GM21447 (cell line): ENCODE measurements around the gene EZR.

Source experiments
- ATAC-seq: cut with Tn5 transposase; IDR thresholded peaks from one replicate; pipeline ENCODE4 v1.9.1; 2021; ENCODE audit not compliant: unreplicated experiment

EZR gene

DNA sequence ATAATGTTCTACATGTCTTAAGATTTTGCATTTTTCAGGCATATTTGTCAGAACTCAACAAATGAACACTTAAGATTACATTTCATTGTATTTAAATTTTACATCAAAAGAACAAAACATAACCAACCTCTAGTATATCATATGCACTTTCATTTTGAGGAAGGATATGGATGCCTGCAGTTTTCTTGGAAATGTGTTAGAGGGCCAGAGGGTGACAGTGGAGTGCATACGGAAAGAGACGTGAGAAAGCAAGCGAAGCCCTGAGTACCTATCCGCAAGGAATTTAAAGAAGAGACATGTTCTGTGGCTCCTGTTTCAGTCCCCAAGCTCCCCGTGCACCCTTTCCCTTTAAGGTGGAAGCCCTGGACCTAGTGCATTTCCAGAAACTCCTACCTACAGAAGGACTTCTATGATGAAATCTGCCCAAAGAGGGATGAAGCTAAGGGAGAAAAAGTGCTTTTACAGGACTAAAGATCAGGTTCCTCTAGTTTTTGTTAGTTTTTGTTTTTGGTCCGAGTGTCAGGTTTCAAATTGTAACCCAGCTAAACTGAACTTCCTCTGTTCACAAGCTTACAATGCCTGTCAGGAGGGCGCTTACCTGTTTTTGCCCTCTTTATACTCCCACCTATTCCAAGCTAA lies 38.8 kb downstream of the EZR start:
- ATAC-seq, result no peak

- no peak for ATAC-seq
Observed at GRCh38 chr6:158778005-158778527, 41.1 kb downstream of the EZR start.

- ATAC-seq, result no peak
Observed at GRCh38 chr6:158777510-158777909, 41.7 kb downstream of the EZR start.

DNA sequence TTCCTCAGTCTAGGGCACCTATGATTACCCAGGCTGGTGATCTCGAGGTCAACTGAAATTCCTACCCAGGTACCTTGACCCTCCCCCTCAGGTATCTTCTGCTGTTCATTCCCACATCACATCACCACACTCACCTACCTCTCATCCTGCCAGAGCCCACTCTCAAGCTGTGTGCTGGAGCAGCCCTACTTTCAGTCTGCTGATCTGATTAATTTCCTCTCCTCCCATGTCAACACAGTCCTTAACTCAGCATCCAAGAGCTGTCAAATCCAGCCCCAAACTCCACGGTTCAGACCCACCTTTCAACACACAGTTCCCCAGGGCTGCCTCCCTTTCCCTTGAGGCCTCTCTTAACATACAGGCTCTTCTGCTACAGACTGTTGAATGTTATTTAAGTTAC lies 42.4 kb downstream of the EZR start:
- ATAC-seq, result no peak

DNA sequence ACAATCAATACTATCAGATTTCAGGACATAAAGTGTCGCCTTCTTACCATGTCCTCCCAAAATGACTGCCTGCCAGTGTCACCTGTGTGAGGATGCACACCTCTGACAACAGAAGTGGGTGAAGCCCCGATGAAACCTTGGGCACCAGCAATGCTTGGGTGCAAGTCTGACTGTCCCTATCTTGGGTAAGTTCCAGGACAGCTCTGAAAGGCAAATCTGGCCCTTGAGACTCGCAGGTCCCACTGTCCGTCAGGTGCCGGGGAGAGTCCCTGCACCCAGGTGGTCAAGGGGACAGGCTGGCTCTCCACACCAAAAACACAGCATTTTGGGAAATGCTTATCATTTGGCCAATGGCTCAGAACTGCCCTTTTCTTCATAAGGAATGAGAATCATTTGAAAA lies 43.3 kb downstream of the EZR start:
- ATAC-seq, result no peak

DNA sequence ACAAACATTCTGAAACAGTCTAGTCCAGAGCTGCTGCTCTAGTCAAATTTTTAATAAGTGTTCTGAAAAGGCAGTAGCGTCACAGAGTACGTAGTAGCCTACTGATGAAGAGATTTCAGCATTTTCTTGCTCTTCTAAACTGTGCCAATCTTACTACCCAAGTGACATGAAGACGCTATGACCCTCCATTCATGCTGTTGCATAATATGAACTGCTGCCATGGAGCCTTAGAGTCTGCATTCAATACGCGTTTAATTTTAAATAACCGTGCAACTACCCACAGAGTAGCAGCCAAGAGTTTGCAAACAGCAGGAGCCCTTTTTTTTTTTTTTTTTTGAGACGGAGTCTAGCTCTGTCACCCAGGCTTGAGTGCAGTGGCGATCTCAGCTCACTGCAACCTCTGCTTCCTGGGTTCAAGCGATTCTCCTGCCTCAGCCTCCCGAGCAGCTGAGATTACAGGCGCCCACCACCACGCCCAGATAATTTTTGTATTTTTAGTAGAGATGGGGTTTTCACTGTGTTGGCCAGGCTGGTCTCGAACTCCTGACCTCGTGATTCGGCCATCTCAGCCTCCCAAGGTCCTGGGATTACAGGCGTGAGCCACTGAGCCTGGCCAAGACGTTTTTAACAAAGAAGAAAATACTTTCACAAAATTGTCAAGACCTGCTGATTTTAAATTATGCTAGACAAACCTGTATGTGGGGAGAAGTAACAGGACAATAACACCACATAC lies 44.3 kb downstream of the EZR start:
- ATAC-seq, result no peak

GRCh38 chr6:158773581-158774449 lies 45.4 kb downstream of the EZR start:
- ATAC-seq, result no peak

DNA sequence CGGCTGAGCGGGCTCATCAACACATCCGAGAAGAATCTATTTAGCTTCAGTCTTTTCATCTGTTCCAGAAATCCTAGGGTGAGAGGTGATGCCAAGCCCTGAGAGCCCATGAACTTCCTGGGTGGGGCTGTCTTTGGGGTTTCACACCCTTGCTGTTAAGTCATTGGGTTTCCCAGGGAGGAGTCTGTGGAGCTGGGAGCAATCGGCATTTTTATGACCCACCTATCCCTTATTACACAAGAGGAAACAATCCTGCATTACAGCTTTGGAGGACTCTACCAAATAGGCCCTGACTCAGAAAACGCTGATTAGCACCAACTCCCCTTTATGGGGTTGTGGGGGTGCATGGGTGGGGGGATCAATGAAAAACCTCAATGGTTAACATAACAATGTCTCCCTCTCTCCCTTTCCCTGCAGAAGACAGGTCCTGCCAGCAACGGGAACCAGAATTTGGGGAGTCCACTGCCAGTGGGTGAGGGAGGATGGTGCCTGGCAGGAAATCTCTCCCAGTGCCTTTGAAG lies 46.3 kb downstream of the EZR start:
- no peak for ATAC-seq

GRCh38 chr6:158772172-158772571 lies 47.0 kb downstream of the EZR start:
- no peak for ATAC-seq

GRCh38 chr6:158771399-158772152 lies 47.6 kb downstream of the EZR start:
- ATAC-seq, result no peak

- ATAC-seq, result no peak
Observed at GRCh38 chr6:158770533-158771330, 48.4 kb downstream of the EZR start.

- no peak for ATAC-seq
Observed at GRCh38 chr6:158769771-158770432, 49.3 kb downstream of the EZR start.

- no peak for ATAC-seq
Observed at GRCh38 chr6:158769234-158769770, 49.9 kb downstream of the EZR start.

GRCh38 chr6:158768436-158768835 lies 50.7 kb downstream of the EZR start:
- ATAC-seq, result no peak

DNA sequence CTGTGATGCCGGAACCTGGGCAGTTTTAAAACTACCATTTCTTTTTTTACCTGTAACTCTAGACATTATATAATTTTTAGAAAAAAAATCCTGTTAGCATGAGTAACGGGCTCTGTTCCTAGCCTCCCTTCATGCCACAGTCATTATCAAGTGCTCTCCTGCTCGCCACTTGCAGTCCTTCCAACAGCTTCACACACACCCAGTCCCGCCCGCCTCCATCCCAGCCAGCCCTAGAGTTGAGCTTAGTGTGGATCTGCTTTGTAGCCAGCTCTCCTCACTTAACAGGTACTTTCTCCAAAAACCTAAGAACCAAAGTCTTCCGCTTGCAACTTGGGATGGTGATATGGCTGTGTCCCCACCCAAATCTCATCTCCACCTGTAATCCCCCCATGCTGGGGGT lies 51.5 kb downstream of the EZR start:
- no peak for ATAC-seq

DNA sequence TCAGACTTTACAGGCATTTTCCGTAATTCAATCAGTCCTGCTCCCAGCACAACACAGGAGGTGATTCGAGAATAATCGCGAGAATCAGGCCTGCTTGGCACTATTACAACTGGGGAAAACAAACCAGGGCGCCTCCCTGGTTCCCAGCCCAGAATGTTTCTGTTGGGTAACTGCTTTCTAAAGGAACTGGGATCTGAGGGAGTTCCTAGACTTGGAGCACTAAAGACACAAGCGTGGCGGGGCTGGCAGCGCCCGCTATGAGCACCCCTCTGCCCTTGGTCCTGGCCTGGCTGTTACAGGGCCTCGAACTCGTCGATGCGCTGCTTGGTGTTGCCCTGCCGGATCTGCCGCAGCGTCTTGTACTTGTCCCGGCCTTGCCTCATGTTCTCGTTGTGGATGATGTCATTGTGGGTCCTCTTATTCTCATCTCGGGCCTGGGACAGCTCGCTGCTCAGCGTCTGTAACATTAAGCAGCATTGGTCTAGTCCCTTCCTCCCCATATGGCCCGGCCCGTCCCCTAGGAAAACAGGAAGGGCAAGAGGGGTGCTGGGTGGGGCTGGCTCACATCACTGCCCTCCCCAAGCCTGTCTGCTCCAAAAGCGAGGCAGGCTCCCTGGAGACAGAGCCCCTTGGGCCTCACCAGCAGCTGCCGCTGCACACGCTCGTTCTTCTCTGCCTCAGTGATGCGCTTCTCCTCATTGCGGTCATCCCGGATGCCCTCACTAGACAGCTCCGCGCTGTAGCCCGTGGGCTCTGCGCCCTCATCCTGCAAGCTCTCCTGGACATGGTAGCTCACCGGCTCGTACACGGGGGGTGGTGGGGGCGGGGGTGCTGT lies 52.3 kb downstream of the EZR start:
- ATAC-seq, result no peak

GRCh38 chr6:158765499-158766068 lies 53.6 kb downstream of the EZR start:
- no peak for ATAC-seq

DNA sequence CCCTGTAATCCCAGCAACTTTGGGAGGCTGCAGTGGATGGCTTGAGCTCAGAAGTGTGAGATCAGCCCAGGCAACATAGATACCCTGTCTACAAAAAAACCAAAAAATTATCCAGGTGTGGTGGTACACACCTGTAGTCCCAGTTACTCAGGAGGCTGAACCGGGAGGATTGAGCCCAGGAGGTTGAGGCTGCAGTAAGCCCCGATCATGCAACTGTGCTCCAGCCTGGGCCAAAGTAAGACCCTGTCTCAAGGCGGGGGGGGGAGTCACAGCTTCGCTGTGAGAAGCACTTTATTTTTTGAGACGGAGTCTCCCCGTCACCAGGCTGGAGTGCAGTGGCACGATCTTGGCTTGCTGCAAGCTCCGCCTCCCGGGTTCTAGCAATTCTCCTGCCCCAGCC lies 54.2 kb downstream of the EZR start:
- ATAC-seq, result no peak
